ENCODE data around the gene RABGAP1L.

DNA sequence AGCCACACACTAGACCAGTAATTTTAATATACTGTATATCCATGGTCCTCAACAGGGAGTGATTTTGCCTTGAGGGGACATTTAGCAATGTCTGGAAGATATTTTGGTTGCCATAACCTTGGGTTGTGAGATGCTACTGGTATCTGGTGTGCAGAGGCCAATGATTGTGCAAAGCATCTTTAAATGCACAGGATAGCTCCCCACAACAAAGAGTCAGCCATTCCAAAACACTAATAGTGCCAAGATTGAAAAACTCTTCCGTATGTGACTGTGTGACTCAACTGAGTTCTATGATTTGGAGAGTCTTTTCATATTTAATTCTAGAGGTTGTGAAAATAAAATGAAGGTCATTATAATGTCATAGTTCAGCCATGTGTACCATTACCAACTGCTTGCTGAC lies 699.0 kb downstream of the RABGAP1L start:
- TF ChIP-seq CTCF (IDR thresholded peaks at IDR 0.05) = no peak
- no peak for TF ChIP-seq POLR2AphosphoS5 (IDR thresholded peaks at IDR 0.05)
